Superior temporal gyrus (tissue), 1 donor: ENCODE measurements around the gene RAX2.
"Not testable (repeated sequence)": the region's sequence is repeated elsewhere in the genome, so short reads cannot be mapped to it uniquely, and the experiment has no call there.

ENCODE experiments used
- DNase-seq: peaks from one replicate; pipeline ENCODE4 v3.0.0-alpha.2; 2016; ENCODE audit errors: extremely low spot score

Gene RAX2

DNA sequence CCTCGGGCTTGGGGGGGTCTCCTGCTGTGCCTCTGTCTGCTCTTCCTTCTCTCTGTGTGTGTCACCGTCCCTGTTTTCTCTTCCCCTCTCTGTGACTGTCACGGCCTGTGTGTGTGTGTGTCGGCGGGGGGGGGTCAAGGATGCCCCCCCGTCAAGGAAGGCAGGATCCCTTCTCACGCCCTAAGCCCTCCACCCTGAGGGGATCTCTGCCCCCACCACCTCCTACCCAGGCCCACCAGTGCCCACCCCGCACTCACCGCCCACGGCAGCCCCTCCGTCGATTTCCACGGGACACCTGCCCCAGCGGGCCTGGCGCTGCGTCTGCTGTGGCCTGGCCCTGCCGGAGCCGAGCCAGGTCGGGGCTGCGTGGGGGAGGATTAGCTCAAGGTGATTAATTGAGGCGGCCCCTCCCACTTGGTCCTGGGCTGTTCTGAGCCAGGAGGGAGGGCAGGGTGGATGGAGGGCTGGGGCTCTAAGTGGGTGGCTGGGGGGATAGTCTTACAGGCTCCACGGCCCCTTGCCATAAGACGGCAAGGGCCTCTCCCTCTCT is at the start of gene RAX2:
TSS of gene RAX2 (minus strand) at position 323 of the 550 bp plus-strand sequence. CDS start 486 bp downstream, outside the sequence.
- DNase-seq: no peak

- DNase-seq: no peak
Measured at GRCh38 chr19:3821156-3821555, 49.1 kb upstream of the RAX2 start.

DNA sequence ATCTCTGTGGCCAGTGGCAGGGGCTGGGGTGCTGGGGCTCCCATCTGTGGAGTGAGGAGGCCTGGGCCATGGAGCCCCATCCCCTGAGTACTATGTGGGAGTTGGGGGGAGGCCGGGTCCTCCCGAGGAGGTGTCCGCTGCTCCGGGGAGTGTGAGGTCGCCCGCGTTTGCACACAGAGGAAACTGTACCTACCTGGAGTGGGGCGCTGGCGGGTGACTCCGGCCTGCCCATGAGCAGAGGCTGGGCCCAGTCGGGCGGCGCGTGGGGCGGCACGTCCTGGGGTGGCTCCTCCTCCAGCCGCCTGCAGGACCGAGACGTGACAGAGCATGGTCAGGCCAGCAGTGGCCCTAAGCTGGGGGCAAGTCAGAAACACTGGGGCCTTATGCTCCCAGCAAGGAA is 48.0 kb upstream of the RAX2 start:
- no peak for DNase-seq

DNA sequence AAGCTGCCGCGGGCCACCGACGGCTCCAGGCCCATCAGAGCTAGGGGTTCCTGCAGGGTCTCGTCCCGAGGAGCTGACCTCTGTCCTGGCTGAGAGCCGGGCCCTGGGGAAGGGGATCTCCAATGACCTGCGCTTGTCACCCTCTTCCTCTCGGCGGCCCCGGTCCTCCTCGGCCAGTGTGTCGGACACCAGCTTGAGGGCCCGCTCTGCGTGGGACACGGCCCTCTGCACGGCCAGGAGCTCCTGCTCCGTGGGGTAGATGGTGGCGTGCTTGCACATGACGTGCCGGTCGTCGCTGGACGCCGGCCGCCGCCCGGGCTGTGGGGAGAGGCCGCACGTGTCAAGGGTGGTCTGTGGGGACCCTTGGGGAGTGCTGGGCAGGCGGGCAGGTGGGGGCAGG is 46.9 kb upstream of the RAX2 start:
- DNase-seq: no peak

GRCh38 chr19:3818466-3818865 is 46.4 kb upstream of the RAX2 start:
- DNase-seq: peak; percentile 15

DNA sequence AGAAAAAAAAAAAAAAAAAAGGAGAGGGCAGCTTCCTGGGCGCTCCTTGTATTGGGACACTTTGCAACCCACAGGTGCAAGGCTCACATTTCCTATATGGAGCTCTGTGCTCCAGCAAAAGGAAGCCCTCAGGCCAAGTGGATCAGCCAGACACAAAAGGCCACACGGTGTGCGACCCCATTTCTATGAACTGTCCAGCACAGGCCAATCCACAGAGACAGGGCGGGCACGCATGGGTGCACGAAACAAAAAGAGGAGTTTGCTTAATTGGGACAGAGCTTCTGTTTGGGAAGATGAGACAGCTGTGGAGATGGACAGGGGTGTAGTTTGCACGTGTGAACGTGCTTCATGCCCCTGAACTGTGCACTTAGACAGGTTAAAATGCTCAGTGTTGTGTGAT is 45.7 kb upstream of the RAX2 start:
- no peak for DNase-seq

- DNase-seq: no peak
Measured at GRCh38 chr19:3816566-3817218, 44.7 kb upstream of the RAX2 start.

GRCh38 chr19:3816148-3816547 is 44.1 kb upstream of the RAX2 start:
- not testable (repeated sequence) for DNase-seq

GRCh38 chr19:3814648-3815047 is 42.6 kb upstream of the RAX2 start:
- no peak for DNase-seq

DNA sequence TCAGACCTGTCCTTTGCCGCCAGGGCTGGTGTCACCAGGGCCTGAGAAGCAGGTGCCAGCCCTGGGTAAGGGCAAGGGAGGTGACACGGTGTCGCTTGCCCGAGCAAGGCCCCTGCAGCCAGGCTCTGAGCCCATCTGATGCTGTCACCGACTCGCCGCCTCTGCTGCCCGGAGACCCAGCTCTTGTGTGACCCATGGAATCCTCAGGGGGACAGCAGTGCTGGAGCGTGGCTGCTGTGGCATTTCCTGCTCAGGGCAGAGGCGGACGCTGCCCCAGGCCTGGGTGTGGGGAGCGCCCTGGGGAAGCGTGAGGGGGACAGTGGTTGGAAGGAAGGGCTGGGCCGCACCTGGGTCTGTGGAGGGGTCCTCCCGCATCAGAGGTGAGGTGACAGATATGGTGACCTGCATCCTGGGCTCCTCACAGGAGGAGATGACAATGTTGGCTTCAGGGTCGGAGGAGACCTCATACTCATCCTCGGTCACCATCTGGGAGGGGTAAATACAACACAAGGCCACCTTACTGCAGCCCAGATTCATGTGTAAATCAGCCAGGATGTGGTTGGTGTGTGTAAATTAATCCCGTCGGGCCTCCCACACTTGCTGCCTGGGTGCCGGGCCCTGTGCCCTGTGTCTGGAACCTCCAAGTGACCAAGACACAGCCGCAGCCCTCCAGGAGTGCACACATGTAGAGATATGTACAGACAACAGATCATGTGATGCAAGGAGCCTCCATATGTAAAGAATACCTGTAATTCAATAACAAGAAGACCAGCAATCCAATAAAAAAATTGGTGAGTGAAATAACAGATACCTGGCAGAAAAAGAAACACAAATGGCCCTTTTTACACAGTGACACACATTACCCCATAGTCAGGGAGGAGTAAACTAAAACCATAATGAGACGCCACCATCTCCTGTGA is 41.7 kb upstream of the RAX2 start:
- no peak for DNase-seq

DNA sequence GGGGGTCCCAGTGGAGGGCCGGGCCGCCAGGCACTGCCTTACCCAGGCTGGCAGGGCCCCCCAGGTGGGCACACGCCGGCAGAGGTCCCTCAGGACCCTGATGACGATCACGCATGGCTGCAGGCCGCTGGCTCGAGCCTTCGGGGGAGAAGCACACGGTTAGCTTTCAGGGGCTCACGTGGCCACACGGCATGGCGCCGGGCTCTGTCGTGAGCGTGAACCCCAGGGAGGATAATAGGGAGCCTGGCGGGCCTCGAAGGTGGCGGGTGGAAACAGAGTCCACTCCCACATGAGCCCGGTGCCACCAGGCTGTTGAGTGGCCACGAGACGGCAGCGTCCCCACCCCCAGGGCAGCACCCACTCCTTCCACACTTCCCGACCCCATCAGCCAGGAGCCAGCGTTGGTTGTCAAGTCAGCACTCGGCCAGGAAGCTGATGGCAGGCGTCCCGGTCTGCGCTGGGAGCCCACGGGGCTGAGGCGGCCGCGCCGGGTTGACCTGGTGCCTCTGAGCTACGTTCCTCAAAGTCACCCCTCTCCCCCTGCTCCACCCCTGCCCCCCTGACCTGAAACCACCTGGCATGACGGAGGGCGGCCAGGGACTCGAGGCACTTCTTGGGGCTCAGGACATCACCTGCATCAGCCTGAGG is 38.8 kb upstream of the RAX2 start:
- no peak for DNase-seq

DNA sequence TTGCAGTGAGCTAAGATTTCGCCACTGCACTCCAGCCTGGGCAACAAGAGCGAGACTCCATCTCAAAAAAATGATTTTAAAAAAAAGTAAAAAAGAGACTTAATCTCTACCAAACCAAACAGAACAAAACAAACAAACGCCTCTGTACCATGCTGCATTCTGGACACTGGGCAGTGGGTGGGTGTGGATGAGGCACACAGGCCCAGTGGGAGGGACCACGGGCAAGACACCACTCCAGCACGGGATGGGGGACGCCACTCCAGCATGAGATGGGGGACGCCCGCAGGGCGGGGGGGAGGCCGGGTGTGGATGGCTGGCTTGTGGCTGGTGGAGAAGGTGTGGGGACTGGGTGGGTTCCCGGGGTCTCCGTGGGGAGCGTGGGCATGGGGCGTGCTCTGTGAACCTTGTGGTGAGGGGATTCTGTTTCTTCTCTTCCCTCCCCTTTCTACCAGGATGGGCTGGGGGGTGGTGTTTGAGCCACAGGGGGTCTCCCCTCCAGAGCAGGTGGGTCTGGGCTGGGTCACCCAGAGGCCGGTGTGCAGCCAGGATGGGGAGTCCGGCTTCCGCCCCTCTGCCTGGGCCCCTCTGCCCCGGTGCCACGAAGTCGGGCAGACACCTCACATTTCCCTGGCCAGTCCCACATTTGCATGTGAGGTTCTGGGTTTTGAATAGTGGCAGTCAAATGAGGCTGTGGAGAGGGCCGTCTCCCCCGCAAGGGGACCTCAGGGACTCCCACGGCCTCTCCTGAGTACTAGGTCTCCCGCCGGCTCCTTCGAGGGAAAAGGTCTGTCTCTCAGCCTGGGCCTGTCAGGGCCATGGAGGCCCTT is 38.1 kb upstream of the RAX2 start:
- DNase-seq: no peak

GRCh38 chr19:3808420-3809143 is 36.6 kb upstream of the RAX2 start:
- DNase-seq: no peak

- DNase-seq: no peak
Measured at GRCh38 chr19:3807574-3808354, 35.7 kb upstream of the RAX2 start.

DNA sequence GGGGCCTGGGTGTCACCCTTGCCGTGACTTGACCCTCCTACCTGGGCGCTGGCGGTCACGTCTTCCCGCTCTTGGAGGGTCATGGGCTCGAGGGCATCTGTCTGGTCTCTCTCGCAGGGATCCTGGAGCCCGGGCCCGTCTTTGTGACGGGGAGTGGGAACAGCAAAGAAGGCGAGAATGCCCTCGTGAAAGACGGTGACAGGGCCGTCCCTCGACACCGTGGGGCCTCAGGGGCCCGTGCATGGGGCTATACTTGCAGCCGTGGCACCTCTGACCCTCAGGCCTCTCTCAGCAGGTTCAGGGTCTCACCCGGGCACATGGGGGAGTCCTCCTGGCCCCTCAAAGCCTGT is 35.1 kb upstream of the RAX2 start:
- DNase-seq: no peak

DNA sequence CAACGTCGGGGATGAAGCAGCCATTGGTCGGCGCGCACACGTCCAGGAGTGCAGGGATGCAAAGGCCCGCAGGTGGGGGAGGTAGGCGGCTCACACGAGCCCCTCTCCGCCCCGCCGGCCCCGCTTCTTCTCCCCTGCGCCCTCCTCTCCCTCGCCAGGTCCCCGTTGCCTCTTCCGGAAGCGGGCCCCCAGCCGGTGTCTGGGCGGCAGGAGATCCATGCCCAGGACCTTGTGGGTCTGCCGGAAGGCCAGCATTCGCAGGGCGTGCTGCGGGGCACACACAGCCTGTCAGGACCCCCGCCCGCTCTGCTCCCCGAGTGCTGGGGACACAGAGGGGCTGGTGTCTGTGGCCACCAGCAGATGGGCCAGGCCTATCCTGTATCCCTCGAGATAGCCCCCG is 33.8 kb upstream of the RAX2 start:
- no peak for DNase-seq

DNA sequence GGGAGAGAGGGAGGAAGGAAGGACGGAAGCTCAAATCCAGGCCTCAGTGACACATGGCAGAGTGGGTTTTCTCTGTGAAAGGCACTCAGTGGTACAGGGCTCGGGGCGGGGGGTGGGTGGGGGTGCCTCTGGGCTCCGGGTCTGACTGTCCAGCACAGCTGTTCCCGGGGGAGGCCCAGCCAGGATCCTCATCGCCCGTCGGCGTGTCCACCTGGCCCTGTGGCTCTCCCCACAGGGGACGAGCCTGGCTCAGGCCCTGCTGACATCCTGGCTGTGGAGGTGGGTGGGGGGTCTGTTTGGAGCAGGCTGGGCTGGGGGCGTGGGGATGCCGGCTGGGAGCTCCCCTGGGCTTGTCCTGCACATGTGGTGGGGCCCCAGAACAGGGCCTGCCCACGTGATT is 32.4 kb upstream of the RAX2 start:
- DNase-seq: no peak

- no peak for DNase-seq
Measured at GRCh38 chr19:3803986-3804385, 32.0 kb upstream of the RAX2 start.

GRCh38 chr19:3803114-3803888 is 31.3 kb upstream of the RAX2 start:
- DNase-seq: no peak
